AG10803 (cell line): ENCODE data around the gene TNPO1.
A peak's percentile ranks its signal among the peaks of the same experiment; 100 is the strongest.

ENCODE experiments used
- DNase-seq: peaks from one replicate; pipeline ENCODE4 v3.0.0; 2010; ENCODE audit warnings: low read depth
- H3K4me3 ChIP-seq: 2 replicates; pipeline ENCODE4 v1.5.1; 2011; ENCODE audit warnings: mild to moderate bottlenecking, low read length, control low read depth
- CTCF ChIP-seq: conservative IDR thresholded peaks from 2 replicates; pipeline ENCODE4 v1.5.1; 2011; ENCODE audit warnings: mild to moderate bottlenecking, low read length, control low read depth, inconsistent platforms

Gene TNPO1

GRCh38 chr5:72845889-72846288 lies 29.4 kb downstream of the TNPO1 start:
- DNase-seq: peak; percentile 72
- no peak for TF ChIP-seq CTCF
- H3K4me3 ChIP-seq: no peak overlapping the region

GRCh38 chr5:72846483-72846882 lies 30.0 kb downstream of the TNPO1 start:
- no peak for DNase-seq
- no peak for TF ChIP-seq CTCF
- no peak overlapping the region for H3K4me3 ChIP-seq

- H3K4me3 ChIP-seq: peak overlapping the region; percentile 80
- TF ChIP-seq CTCF: no peak
- DNase-seq: peak; percentile 62
Measured at GRCh38 chr5:72847439-72847838, 31.0 kb downstream of the TNPO1 start.

- H3K4me3 ChIP-seq: peak overlapping the region; percentile 80
- peak; percentile 92 for DNase-seq
- TF ChIP-seq CTCF: 0 out of 2 replicates have a peak, but pooled peaks have one; percentile 7
Measured at GRCh38 chr5:72847989-72848473, 31.6 kb downstream of the TNPO1 start.

GRCh38 chr5:72848474-72849428 lies 32.3 kb downstream of the TNPO1 start:
- no peak for TF ChIP-seq CTCF
- no peak for DNase-seq
- H3K4me3 ChIP-seq: peak overlapping the region; percentile 80

- peak overlapping the region; percentile 75 for H3K4me3 ChIP-seq
- DNase-seq: no peak
- TF ChIP-seq CTCF: no peak
Measured at GRCh38 chr5:72849546-72849945, 33.1 kb downstream of the TNPO1 start.

GRCh38 chr5:72850113-72850512 lies 33.7 kb downstream of the TNPO1 start:
- peak overlapping the region; percentile 75 for H3K4me3 ChIP-seq
- DNase-seq: no peak
- TF ChIP-seq CTCF: no peak
